ENCODE results near the gene ISOC1.

Gene ISOC1

GRCh38 chr5:129112295-129112694, 17.7 kb downstream of the ISOC1 start:
- no peak for TF ChIP-seq CTCF (conservative IDR thresholded peaks at IDR 0.05; ENCODE audit: control insufficient read depth, insufficient read depth, low read depth, low read length)
- H3K4me3 ChIP-seq (ENCODE audit: control insufficient read depth, low read depth, low read length) = no peak overlapping the region

GRCh38 chr5:129113867-129114266, 19.3 kb downstream of the ISOC1 start:
- peak; percentile 17 for TF ChIP-seq CTCF (conservative IDR thresholded peaks at IDR 0.05; ENCODE audit: control insufficient read depth, insufficient read depth, low read depth, low read length)
- no peak overlapping the region for H3K4me3 ChIP-seq (ENCODE audit: control insufficient read depth, low read depth, low read length)
- no peak for DNase-seq (ENCODE audit: low read depth)

More at GRCh38 chr5:129112295-129112694, 17.7 kb downstream of the ISOC1 start:
- DNase-seq (ENCODE audit: low read depth) = peak; percentile 61

GRCh38 chr5:129114539-129115193, 20.1 kb downstream of the ISOC1 start:
- no peak for TF ChIP-seq CTCF (conservative IDR thresholded peaks at IDR 0.05; ENCODE audit: control insufficient read depth, insufficient read depth, low read depth, low read length)
- H3K4me3 ChIP-seq (ENCODE audit: control insufficient read depth, low read depth, low read length) = no peak overlapping the region
- no peak for DNase-seq (ENCODE audit: low read depth)

GRCh38 chr5:129115680-129116079, 21.1 kb downstream of the ISOC1 start:
- no peak for DNase-seq (ENCODE audit: low read depth)
- H3K4me3 ChIP-seq (ENCODE audit: control insufficient read depth, low read depth, low read length) = no peak overlapping the region
- TF ChIP-seq CTCF (conservative IDR thresholded peaks at IDR 0.05; ENCODE audit: control insufficient read depth, insufficient read depth, low read depth, low read length) = no peak

GRCh38 chr5:129116797-129117196, 22.2 kb downstream of the ISOC1 start:
- no peak for DNase-seq (ENCODE audit: low read depth)
- TF ChIP-seq CTCF (conservative IDR thresholded peaks at IDR 0.05; ENCODE audit: control insufficient read depth, insufficient read depth, low read depth, low read length) = no peak
- no peak overlapping the region for H3K4me3 ChIP-seq (ENCODE audit: control insufficient read depth, low read depth, low read length)

- peak; percentile 19 for DNase-seq (ENCODE audit: low read depth)
- no peak overlapping the region for H3K4me3 ChIP-seq (ENCODE audit: control insufficient read depth, low read depth, low read length)
- no peak for TF ChIP-seq CTCF (conservative IDR thresholded peaks at IDR 0.05; ENCODE audit: control insufficient read depth, insufficient read depth, low read depth, low read length)
Observed at GRCh38 chr5:129118405-129118804, 23.9 kb downstream of the ISOC1 start.

- no peak for TF ChIP-seq CTCF (conservative IDR thresholded peaks at IDR 0.05; ENCODE audit: control insufficient read depth, insufficient read depth, low read depth, low read length)
- no peak for DNase-seq (ENCODE audit: low read depth)
Observed at GRCh38 chr5:129118826-129119225, 24.3 kb downstream of the ISOC1 start.

More at GRCh38 chr5:129118826-129119225, 24.3 kb downstream of the ISOC1 start:
- H3K4me3 ChIP-seq (ENCODE audit: control insufficient read depth, low read depth, low read length) = no peak overlapping the region
